ENCODE results near the gene IFNA5. TPM values are rescaled to one million over a fixed set of nuclear protein-coding genes. Genes with fewer than 3 reads are reported as not detected.

The IFNA5 gene
- total RNA-seq, 1 donor from 2014 or later, result not detected

DNA sequence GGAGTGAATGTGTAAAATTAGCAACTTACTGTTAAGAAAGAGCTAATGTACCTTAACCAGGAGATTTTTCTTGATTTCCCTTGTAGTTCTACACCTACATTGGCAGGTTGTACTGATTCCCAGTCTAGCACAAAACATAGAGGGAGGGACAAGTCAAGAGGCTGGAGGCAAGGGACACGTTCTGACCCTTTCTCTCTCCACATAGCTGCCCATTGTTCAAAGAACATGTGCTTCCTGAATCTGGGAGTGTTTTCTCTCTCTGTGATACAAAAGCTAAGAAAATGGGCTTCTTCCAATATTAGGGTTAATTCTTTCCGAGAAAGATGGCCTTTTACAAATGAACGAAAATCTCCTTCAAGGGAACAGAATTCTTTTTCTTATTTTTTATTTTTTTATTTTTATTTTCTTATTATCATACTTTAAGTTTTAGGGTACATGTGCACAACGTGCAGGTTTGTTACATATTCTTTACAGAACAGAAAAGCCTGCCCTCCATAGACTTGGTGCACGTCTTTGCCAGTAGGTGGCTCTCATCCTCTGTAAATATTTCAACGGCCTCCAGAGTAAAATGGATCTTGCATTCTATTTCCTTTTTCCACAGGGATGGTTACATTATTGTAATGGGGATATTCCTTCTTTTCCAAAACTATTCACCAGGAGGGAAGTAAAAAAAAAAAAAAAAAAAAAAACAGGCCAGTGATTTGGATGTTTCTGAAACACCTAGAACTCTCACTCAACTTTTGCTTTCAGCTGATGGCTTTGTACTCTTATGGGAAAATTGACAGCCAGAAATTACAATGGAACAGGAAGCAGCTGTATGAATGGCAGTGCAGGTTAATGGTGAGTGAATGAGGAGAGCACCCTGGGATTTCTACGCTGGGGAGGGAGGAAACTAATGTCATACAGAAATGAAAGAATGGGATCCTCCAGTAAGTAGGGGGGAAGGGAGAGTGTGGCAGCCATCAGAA lies 13.1 kb upstream of the IFNA5 start:
- TF ChIP-seq, protein P1, sequence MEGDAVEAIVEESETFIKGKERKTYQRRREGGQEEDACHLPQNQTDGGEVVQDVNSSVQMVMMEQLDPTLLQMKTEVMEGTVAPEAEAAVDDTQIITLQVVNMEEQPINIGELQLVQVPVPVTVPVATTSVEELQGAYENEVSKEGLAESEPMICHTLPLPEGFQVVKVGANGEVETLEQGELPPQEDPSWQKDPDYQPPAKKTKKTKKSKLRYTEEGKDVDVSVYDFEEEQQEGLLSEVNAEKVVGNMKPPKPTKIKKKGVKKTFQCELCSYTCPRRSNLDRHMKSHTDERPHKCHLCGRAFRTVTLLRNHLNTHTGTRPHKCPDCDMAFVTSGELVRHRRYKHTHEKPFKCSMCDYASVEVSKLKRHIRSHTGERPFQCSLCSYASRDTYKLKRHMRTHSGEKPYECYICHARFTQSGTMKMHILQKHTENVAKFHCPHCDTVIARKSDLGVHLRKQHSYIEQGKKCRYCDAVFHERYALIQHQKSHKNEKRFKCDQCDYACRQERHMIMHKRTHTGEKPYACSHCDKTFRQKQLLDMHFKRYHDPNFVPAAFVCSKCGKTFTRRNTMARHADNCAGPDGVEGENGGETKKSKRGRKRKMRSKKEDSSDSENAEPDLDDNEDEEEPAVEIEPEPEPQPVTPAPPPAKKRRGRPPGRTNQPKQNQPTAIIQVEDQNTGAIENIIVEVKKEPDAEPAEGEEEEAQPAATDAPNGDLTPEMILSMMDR (conservative IDR thresholded peaks at IDR 0.05; ENCODE audit: low read depth, low read length), result peak; percentile 78
- no peak overlapping the region for H3K4me3 ChIP-seq (ENCODE audit: low read depth, low read length)
- DNase-seq (ENCODE audit: low read depth), result no peak

GRCh38 chr9:21316860-21317259 lies 11.7 kb upstream of the IFNA5 start:
- no peak overlapping the region for H3K4me3 ChIP-seq (ENCODE audit: low read depth, low read length)
- no peak for DNase-seq (ENCODE audit: low read depth)
- TF ChIP-seq, protein P1 (conservative IDR thresholded peaks at IDR 0.05; ENCODE audit: low read depth, low read length), result peak; percentile 8

GRCh38 chr9:21316032-21316842 lies 11.1 kb upstream of the IFNA5 start:
- TF ChIP-seq, protein P1 (conservative IDR thresholded peaks at IDR 0.05; ENCODE audit: low read depth, low read length), result no peak
- no peak overlapping the region for H3K4me3 ChIP-seq (ENCODE audit: low read depth, low read length)
- no peak for DNase-seq (ENCODE audit: low read depth)

DNA sequence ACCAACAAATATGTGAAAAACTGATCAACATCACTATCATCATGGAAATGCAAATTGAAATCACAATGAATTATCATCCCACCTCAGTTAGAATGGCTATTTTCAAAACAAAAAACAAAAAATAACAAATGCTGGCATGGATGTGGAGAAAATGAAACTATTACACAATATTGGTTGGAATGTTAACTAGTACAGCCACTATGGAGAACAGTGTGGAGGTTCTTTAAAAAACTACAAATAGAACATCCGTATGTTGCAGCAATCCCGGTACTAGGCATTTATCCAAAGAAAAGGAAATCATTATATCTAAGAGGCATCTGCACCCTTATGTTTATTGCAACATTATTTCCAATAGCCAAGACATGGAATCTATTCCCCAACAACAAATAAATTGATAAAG lies 9.0 kb upstream of the IFNA5 start:
- TF ChIP-seq, protein P1 (conservative IDR thresholded peaks at IDR 0.05; ENCODE audit: low read depth, low read length), result no peak
- no peak for DNase-seq (ENCODE audit: low read depth)
- H3K4me3 ChIP-seq (ENCODE audit: low read depth, low read length), result no peak overlapping the region

DNA sequence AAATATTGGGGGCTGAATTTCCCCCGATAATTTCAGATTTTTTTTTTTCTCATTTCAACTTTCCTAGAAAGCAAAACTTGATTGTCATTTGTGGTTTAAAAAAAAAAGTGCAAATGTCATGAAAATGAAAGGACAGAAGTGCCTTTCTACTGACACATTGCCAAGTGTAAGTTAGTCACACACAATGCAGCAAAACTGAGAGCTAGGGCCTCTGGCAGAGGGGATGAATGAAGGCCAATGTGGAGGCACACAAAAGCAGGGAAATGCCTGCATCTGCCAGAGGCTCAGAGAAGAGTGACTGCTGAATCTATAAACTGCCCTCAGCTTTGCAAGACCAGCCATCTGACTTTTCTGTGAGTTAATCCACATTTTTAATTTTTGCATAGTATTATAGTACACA lies 6.8 kb upstream of the IFNA5 start:
- H3K4me3 ChIP-seq (ENCODE audit: low read depth, low read length), result no peak overlapping the region
- no peak for DNase-seq (ENCODE audit: low read depth)
- TF ChIP-seq, protein P1 (conservative IDR thresholded peaks at IDR 0.05; ENCODE audit: low read depth, low read length), result no peak

DNA sequence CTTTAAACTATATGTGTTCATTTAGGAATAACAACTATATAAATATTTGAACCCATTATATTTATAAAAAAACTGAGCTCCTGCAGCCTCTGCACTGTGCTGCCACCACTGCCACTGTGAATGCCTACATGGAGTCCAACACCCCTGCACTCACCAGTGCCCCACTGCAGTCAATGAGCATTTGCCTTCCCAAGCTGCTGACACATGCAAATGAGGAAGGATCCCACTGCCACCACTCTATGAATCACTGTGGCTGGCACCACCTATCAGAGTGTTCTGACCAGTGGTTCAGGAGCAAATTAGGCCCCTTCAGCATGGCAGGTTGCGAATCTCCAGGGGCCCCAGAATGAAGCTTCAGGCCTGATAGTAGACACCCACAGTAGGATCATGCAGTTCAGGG lies 9.1 kb downstream of the IFNA5 start:
- TF ChIP-seq, protein P1 (conservative IDR thresholded peaks at IDR 0.05; ENCODE audit: low read depth, low read length), result no peak
- DNase-seq (ENCODE audit: low read depth), result no peak
- H3K4me3 ChIP-seq (ENCODE audit: low read depth, low read length), result no peak overlapping the region
